GM12878 (cell line): ENCODE data around the gene UAP1. TPM values are rescaled to one million over a fixed set of nuclear protein-coding genes. Genes with fewer than 3 reads are reported as not detected.

ENCODE experiments used
- ATAC-seq: fragments of 200-7000 bp; cut with Tn5 transposase; 3 replicates; pipeline ENCODE4 v1.9.1; 2020; ENCODE audit warnings: mild to moderate bottlenecking, moderate library complexity
- BruUV-seq: library from RNA; stranded (reverse); fragments of 400-500 nt; replicated peaks from 2 replicates; lab custom pipeline; 2021; lab: Mats Ljungman, UMichigan
- CTCF ChIA-PET: fragments of 300-600 bp; sonication (Branson Sonifier 250); formaldehyde crosslinking; extraction: SDS; loops from one replicate; lab custom pipeline; 2021; ENCODE audit warnings: inconsistent platforms; lab: Yijun Ruan, JAX
- POLR2A ChIA-PET: fragments of 350-600 bp; formaldehyde crosslinking; extraction: SDS; loops from one replicate; lab custom pipeline; 2021; ENCODE audit warnings: inconsistent platforms; lab: Charles Lee
- RAD21 ChIA-PET: fragments of 300-600 bp; sonication (Branson Sonifier 250); formaldehyde crosslinking; loops from one replicate; lab custom pipeline; 2023; ENCODE audit warnings: antibody characterized with exemption; ENCODE audit not compliant: unreplicated experiment; lab: Charles Lee
- SMC1A ChIA-PET: fragments of 300-600 bp; sonication (Branson Sonifier 250); formaldehyde crosslinking; loops from one replicate; lab custom pipeline; 2023; ENCODE audit not compliant: unreplicated experiment, uncharacterized antibody; lab: Charles Lee
- DNase-seq: peaks from one replicate; pipeline ENCODE4 v3.0.0-alpha.2; 2011; ENCODE audit warnings: low read depth, low spot score
- FAIRE-seq: peaks from 3 replicates; lab custom pipeline; 2011; peaks lifted over from hg19 to GRCh38; lab: Jason Lieb, UNC
- H2AFZ ChIP-seq: 2 replicates; pipeline ENCODE4 v1.6.0; 2011; ENCODE audit warnings: low read depth, low read length, control low read depth; ENCODE audit not compliant: control insufficient read depth
- H3K27ac ChIP-seq: 2 replicates; pipeline ENCODE4 v1.5.1; 2011; ENCODE audit warnings: control low read depth; ENCODE audit not compliant: control insufficient read depth, insufficient read depth
- H3K27me3 ChIP-seq, 2 experiments: replicated peaks in 1 of 2; 2 replicates each; pipeline versions ENCODE4 v1.6.0 to v1.6.1; 2011; ENCODE audit warnings: low read length in 1 of 2; ENCODE audit not compliant: control insufficient read depth in 2 of 2, insufficient read depth in 2 of 2
- H3K36me3 ChIP-seq, 2 experiments: 2 replicates each; pipeline ENCODE4 v1.5.1; 2011; ENCODE audit warnings: low read length in 1 of 2; ENCODE audit not compliant: control insufficient read depth in 2 of 2, insufficient read depth in 2 of 2
- H3K4me1 ChIP-seq: 2 replicates; pipeline ENCODE4 v1.6.1; 2011; ENCODE audit warnings: mild to moderate bottlenecking, low read length, moderate library complexity, mixed read lengths; ENCODE audit not compliant: control insufficient read depth, insufficient read depth
- H3K4me2 ChIP-seq: 2 replicates; pipeline ENCODE4 v1.6.0; 2011; ENCODE audit warnings: control low read depth; ENCODE audit not compliant: control insufficient read depth, insufficient read depth
- H3K4me3 ChIP-seq: fragments of 200-600 bp; sonication (generic); 2 replicates; pipeline ENCODE4 v1.5.1; 2016
- H3K79me2 ChIP-seq: 2 replicates; pipeline ENCODE4 v1.6.0; 2011; ENCODE audit warnings: low read length; ENCODE audit not compliant: control insufficient read depth, insufficient read depth
- H3K9ac ChIP-seq: 2 replicates; pipeline ENCODE4 v1.8.0; 2011; ENCODE audit warnings: low read length, control low read depth, mixed read lengths; ENCODE audit not compliant: control insufficient read depth, insufficient read depth
- H3K9me3 ChIP-seq: replicated peaks from 3 replicates; pipeline ENCODE4 v1.5.1; 2011; ENCODE audit warnings: mild to moderate bottlenecking, low read length; ENCODE audit not compliant: control insufficient read depth, insufficient read depth
- H4K20me1 ChIP-seq: 2 replicates; pipeline ENCODE4 v1.6.0; 2011; ENCODE audit not compliant: control insufficient read depth, insufficient read depth
- BHLHE40 ChIP-seq, 2 experiments: fragments of 450-650 bp in 1 of 2; IDR thresholded peaks; 2 replicates each; pipeline ENCODE4 v1.6.1; 2011 to 2017; ENCODE audit warnings: low read depth in 2 of 2, borderline replicate concordance in 1 of 2, improper control_type of control experiment in 1 of 2, low read length in 1 of 2, mild to moderate bottlenecking in 1 of 2
- CTCF ChIP-seq, 3 experiments: IDR thresholded peaks in 2 of 3; conservative IDR thresholded peaks in 1 of 3; 2 replicates each; pipeline ENCODE4 v1.5.1; 2011; ENCODE audit warnings: low read depth in 3 of 3, low read length in 3 of 3, mild to moderate bottlenecking in 3 of 3, control low read depth in 2 of 3, moderate library complexity in 2 of 3, inconsistent platforms in 1 of 3, mixed read lengths in 1 of 3; ENCODE audit not compliant: control insufficient read depth in 2 of 3, insufficient read depth in 1 of 3; ENCODE audit errors: extremely low read depth in 1 of 3
- EED ChIP-seq: sonication (generic); IDR thresholded peaks from 2 replicates; pipeline ENCODE4 v1.6.1; 2016; ENCODE audit warnings: antibody characterized with exemption, low read depth
- GABPA ChIP-seq: IDR thresholded peaks from 2 replicates; pipeline ENCODE4 v1.6.1; 2014; ENCODE audit warnings: antibody characterized with exemption, low read depth, mild to moderate bottlenecking, inconsistent platforms
- IRF4 ChIP-seq: IDR thresholded peaks from 2 replicates; pipeline ENCODE4 v1.6.1; 2011; ENCODE audit warnings: low read depth, low read length
- MTA2 ChIP-seq: fragments of 450-650 bp; IDR thresholded peaks from 2 replicates; pipeline ENCODE4 v1.6.1; 2016; ENCODE audit warnings: low read depth, mild to moderate bottlenecking, moderate library complexity
- RAD21 ChIP-seq: IDR thresholded peaks from 2 replicates; pipeline ENCODE4 v1.6.1; 2011; ENCODE audit warnings: mild to moderate bottlenecking, low read depth, low read length, moderate library complexity; ENCODE audit not compliant: insufficient read depth
- STAT1 ChIP-seq: fragments of 450-650 bp; conservative IDR thresholded peaks from 2 replicates; pipeline ENCODE4 v1.6.1; 2014; ENCODE audit warnings: antibody characterized with exemption, mild to moderate bottlenecking
- USF2 ChIP-seq: IDR thresholded peaks from 2 replicates; pipeline ENCODE4 v1.6.1; 2011; ENCODE audit warnings: low read depth, low read length, improper control_type of control experiment, borderline replicate concordance
- WGBS: methylation state at CpG from one replicate; pipeline ENCODE4 v1.1.6; 2016; ENCODE audit warnings: low lambda C conversion rate; ENCODE audit not compliant: insufficient replicate concordance, insufficient coverage; ENCODE audit errors: missing lambda C conversion rate; 5-methylcytosine and 5-hydroxymethylcytosine counted together
- in situ Hi-C: fragments of 300-500 bp; cut with MboI; formaldehyde crosslinking; loops from 9 replicates; pipeline ENCODE4 v1.14.3; 2018; ENCODE audit warnings: mixed read lengths
- intact Hi-C: fragments of 100-400 bp; cut with micrococcal nuclease; formaldehyde crosslinking; loops from one replicate; pipeline ENCODE4 v1.14.2; 2022; ENCODE audit not compliant: unreplicated experiment
- polyA plus RNA-seq, 11 experiments: library from polyadenylated mRNA; depleted of rRNA in 4 of 11; unstranded in 6 of 11; stranded (reverse) in 5 of 11; fragments of >200 nt; fragmentation: Nextera tagmentation in 4 of 11; fragmentation: Illumina TruSeq in 1 of 11; extraction: Ambion mirVana in 4 of 11; extraction: Trizol in 1 of 11; gene quantifications; 1 replicate in 1 of 11; 2 replicates in 10 of 11; pipeline versions ENCODE4 v1.2.1 to v1.2.3, GENCODE V29; 2011 to 2016; ENCODE audit warnings: inconsistent platforms in 2 of 11, missing spikeins in 2 of 11, low read depth in 1 of 11
- total RNA-seq, 4 experiments: library from RNA; depleted of rRNA in 3 of 4; stranded (reverse); fragments of >200 nt in 3 of 4; fragmentation: Illumina TruSeq in 1 of 4; extraction: Trizol in 1 of 4; gene quantifications; 2 replicates each; pipeline versions ENCODE4 v1.2.1 to v1.2.3, GENCODE V29; 2013 to 2021

Gene UAP1
- total and polyA plus RNA-seq, 10 of the 15 experiments (the other 5 are each of a cell fraction or from before 2014, with no cell fraction given) = 19.2 to 43.0 (median 30.7) TPM

- Histone ChIP-seq H3K79me2 (peaks cover 2% of the 10 kb centered on the region; the same call in 1 of the 2 replicates), H3K4me2 (no peak overlapping the region), H3K4me3 (no peak overlapping the region), H3K27ac (no peak overlapping the region), H3K9me3 (no peaks in the 10 kb centered on the region), H3K36me3 (no peaks in the 10 kb centered on the region), H4K20me1 (no peaks in the 10 kb centered on the region), H2AFZ (no peak overlapping the region), H3K27me3 (no peaks in the 10 kb centered on the region), H3K9ac (no peak overlapping the region), H3K4me1 (peaks cover 27% of the 10 kb centered on the region)
- TF ChIP-seq GABPA = no peak
- no peak for TF ChIP-seq USF2
- TF ChIP-seq RAD21 = peak; percentile 49
- peak; percentile 31 to 47 (median 47) for TF ChIP-seq CTCF (IDR thresholded peaks at IDR 0.05 in 2 of 3, conservative IDR thresholded peaks at IDR 0.05 in 1 of 3; ENCODE audit: control insufficient read depth in 2 of 3, extremely low read depth in 1 of 3, insufficient read depth in 1 of 3, low read depth in 3 of 3, low read length in 3 of 3)
- TF ChIP-seq EED = no peak
- no peak for TF ChIP-seq IRF4
- 0 out of 4 replicates have a peak, but pooled peaks of 1 of the 2 experiments have one; percentile 9 for TF ChIP-seq BHLHE40 (IDR thresholded peaks at IDR 0.05; ENCODE audit: borderline replicate concordance in 1 of 2, low read depth in 2 of 2, low read length in 1 of 2)
- no peak for TF ChIP-seq MTA2
- TF ChIP-seq STAT1 = no peak
- ChIA-PET SMC1A (interaction anchor here (1.0 to 2.9 kb wide), 3 partner anchors 10 to 58 kb away, joined by 3 to 31 read pairs (median 4); no protein-coding TSS in a partner anchor), POLR2A (no interaction called here), RAD21 (interaction anchor here (1.5 kb wide), 1 partner anchor 270 kb away, joined by 3 read pairs; no protein-coding TSS in a partner anchor), CTCF (interaction anchor here (0.8 to 9.3 kb wide), 8 partner anchors 10 to 270 kb away, joined by 3 to 79 read pairs (median 4); no protein-coding TSS in a partner anchor)
- DNase-seq (no peak), ATAC-seq (peak; percentile 53), FAIRE-seq (no peak)
- 49% methylated on average over 3 of the region's 3 CpGs for WGBS
- no TSS peak for BruUV-seq
- in situ Hi-C loops = no loop called here
- intact Hi-C loops = loop anchor here (5.0 kb wide), 1 partner anchor 165 kb away; the partner anchor contains the start of gene HSD17B7
These were observed 66.3 kb downstream of the UAP1 start for GRCh38 chr1:162627662-162628296.
